RPMI7951 (cell line): ENCODE results near the gene MYL10. TPM values are rescaled to one million over a fixed set of nuclear protein-coding genes. Genes with fewer than 3 reads are reported as not detected.

ENCODE experiments used
- DNase-seq: peaks from one replicate; pipeline ENCODE4 v3.0.0-alpha.2; 2012; ENCODE audit warnings: low read depth
- total RNA-seq: library from RNA; depleted of rRNA; stranded (reverse); fragments of >200 nt; shearing (Covaris generic); gene quantifications from 2 replicates; pipeline ENCODE4 v1.2.3, GENCODE V29; 2014; rRNA removed

Gene MYL10
- 0.20 TPM in 1 of 2 replicates, not detected in the other for total RNA-seq

GRCh38 chr7:101629171-101629570 is at the start of gene MYL10:
Gene MYL10 (minus strand): TSS chr7:101629296. CDS start chr7:101629118, 178 bp downstream.
- no peak for DNase-seq

- DNase-seq, result peak; percentile 93
Observed at GRCh38 chr7:101678658-101679057, 49.6 kb upstream of the MYL10 start.

GRCh38 chr7:101677797-101678479 is 48.8 kb upstream of the MYL10 start:
- DNase-seq, result peak; percentile 73

GRCh38 chr7:101677391-101677790 is 48.3 kb upstream of the MYL10 start:
- no peak for DNase-seq

- no peak for DNase-seq
Observed at GRCh38 chr7:101676956-101677355, 47.9 kb upstream of the MYL10 start.

GRCh38 chr7:101676062-101676598 is 47.0 kb upstream of the MYL10 start:
- DNase-seq, result no peak

GRCh38 chr7:101674439-101674838 is 45.3 kb upstream of the MYL10 start:
- DNase-seq, result no peak

GRCh38 chr7:101673951-101674350 is 44.9 kb upstream of the MYL10 start:
- DNase-seq, result no peak

GRCh38 chr7:101673315-101673714 is 44.2 kb upstream of the MYL10 start:
- DNase-seq, result no peak

GRCh38 chr7:101671371-101672356 is 42.6 kb upstream of the MYL10 start:
- DNase-seq, result peak; percentile 74

- DNase-seq, result no peak
Observed at GRCh38 chr7:101669307-101669706, 40.2 kb upstream of the MYL10 start.

- no peak for DNase-seq
Observed at GRCh38 chr7:101668726-101669125, 39.6 kb upstream of the MYL10 start.

GRCh38 chr7:101667920-101668319 is 38.8 kb upstream of the MYL10 start:
- DNase-seq, result no peak

- no peak for DNase-seq
Observed at GRCh38 chr7:101667399-101667798, 38.3 kb upstream of the MYL10 start.

- DNase-seq, result peak; percentile 27
Observed at GRCh38 chr7:101666741-101667140, 37.6 kb upstream of the MYL10 start.

- DNase-seq, result no peak
Observed at GRCh38 chr7:101666293-101666692, 37.2 kb upstream of the MYL10 start.

- DNase-seq, result no peak
Observed at GRCh38 chr7:101664893-101665471, 35.9 kb upstream of the MYL10 start.

GRCh38 chr7:101664436-101664835 is 35.3 kb upstream of the MYL10 start:
- no peak for DNase-seq

GRCh38 chr7:101663747-101664146 is 34.7 kb upstream of the MYL10 start:
- no peak for DNase-seq

- DNase-seq, result no peak
Observed at GRCh38 chr7:101662447-101662998, 33.4 kb upstream of the MYL10 start.

GRCh38 chr7:101659706-101660105 is 30.6 kb upstream of the MYL10 start:
- no peak for DNase-seq

- DNase-seq, result no peak
Observed at GRCh38 chr7:101657171-101657570, 28.1 kb upstream of the MYL10 start.
